Upper lobe of left lung (tissue), 4 donors: ENCODE measurements around the gene CLRN3.

ENCODE experiments used
- CTCF ChIP-seq, 6 experiments: fragments of 450-650 bp in 4 of 6; fragments of 200-600 bp in 2 of 6; sonication (generic) in 2 of 6; IDR thresholded peaks; one replicate each; pipeline ENCODE4 v1.5.1; 2016 to 2019; ENCODE audit warnings: antibody characterized with exemption in 6 of 6
- EP300 ChIP-seq, 4 donors: sonication (generic); formaldehyde crosslinking; IDR thresholded peaks; one replicate each; pipeline ENCODE4 v1.5.1; 2017; ENCODE audit warnings: antibody characterized with exemption in 4 of 4, control low read depth in 2 of 4

DNA sequence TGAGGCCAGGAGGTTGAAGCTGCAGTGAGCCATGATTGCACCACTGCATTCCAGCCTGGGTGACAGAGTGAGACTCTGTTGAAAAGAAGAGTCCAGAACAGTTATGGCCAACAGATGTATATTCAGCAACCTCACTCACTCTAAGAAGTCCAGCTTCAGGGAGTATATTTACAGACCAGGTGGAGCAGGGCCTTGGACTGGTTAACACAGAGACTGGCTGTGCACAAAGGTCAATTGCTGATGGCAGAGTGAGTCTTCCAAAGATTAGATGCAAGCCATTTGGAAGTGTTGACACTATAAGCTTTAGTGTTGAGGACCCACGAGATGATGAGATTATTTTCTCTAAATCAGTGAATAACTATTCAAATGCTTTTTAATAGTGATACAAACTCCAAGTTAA lies 24.9 kb downstream of the CLRN3 start:
- TF ChIP-seq CTCF (IDR thresholded peaks at IDR 0.05) = no peak
- no peak for TF ChIP-seq EP300 (IDR thresholded peaks at IDR 0.05)
